ENCODE measurements around the gene ASB9. TPM values are rescaled to one million over a fixed set of nuclear protein-coding genes. Genes with fewer than 3 reads are reported as not detected.

The ASB9 gene
- total RNA-seq, 1 experiment from 2014 or later: 6.5 TPM

- TF ChIP-seq POLR2AphosphoS5 (IDR thresholded peaks at IDR 0.05; ENCODE audit: low read depth, low read length): no peak
- no peak for TF ChIP-seq SIN3A (IDR thresholded peaks at IDR 0.05; ENCODE audit: borderline replicate concordance, insufficient read depth, low read depth, low read length)
- TF ChIP-seq REST (IDR thresholded peaks at IDR 0.05; ENCODE audit: insufficient read depth in 1 of 2, low read depth in 2 of 2, low read length in 1 of 2): no peak
- ATAC-seq: no peak
- BruUV-seq (replicated peaks): no TSS peak
- intact Hi-C loops (cut with micrococcal nuclease; ENCODE audit: unreplicated experiment): no loop called here
- no peak overlapping the region for H3K27ac ChIP-seq (ENCODE audit: low read length)
- in situ Hi-C loops (cut with HindIII; ENCODE audit: low pct_unique_long_range_greater_than_20kb, low sequenced_read_pairs): no loop called here
- DNase-seq (ENCODE audit: low read depth, low spot score): no peak
- no peak overlapping the region for H3K4me3 ChIP-seq (ENCODE audit: low read depth in 2 of 2, low read length in 2 of 2)
- POLR2A ChIA-PET: no interaction called here
- CTCF ChIA-PET: no interaction called here
- H3K27me3 ChIP-seq (ENCODE audit: control insufficient read depth, insufficient read depth, low read length): no peaks in the 10 kb centered on the region
- H3K9me3 ChIP-seq (ENCODE audit: control insufficient read depth, insufficient read depth, low read depth, low read length): no peaks in the 10 kb centered on the region
- H3K4me1 ChIP-seq (ENCODE audit: control insufficient read depth, insufficient read depth, low read length): no peaks in the 10 kb centered on the region
- no peaks in the 10 kb centered on the region for H3K36me3 ChIP-seq (ENCODE audit: control insufficient read depth, insufficient read depth, low read length)
These were observed 53.6 kb downstream of the ASB9 start for GRCh38 chrX:15216280-15216679.

- Histone ChIP-seq H3K36me3 (ENCODE audit: control insufficient read depth, insufficient read depth, low read length) (no peaks in the 10 kb centered on the region), H3K9me3 (ENCODE audit: control insufficient read depth, insufficient read depth, low read depth, low read length) (no peaks in the 10 kb centered on the region), H3K4me1 (ENCODE audit: control insufficient read depth, insufficient read depth, low read length) (no peaks in the 10 kb centered on the region), H3K4me3 (ENCODE audit: low read depth in 2 of 2, low read length in 2 of 2) (no peak overlapping the region), H3K27me3 (ENCODE audit: control insufficient read depth, insufficient read depth, low read length) (no peaks in the 10 kb centered on the region), H3K27ac (ENCODE audit: low read length) (no peak overlapping the region)
- TF ChIP-seq POLR2AphosphoS5 (IDR thresholded peaks at IDR 0.05; ENCODE audit: low read depth, low read length): no peak
- TF ChIP-seq REST (IDR thresholded peaks at IDR 0.05; ENCODE audit: insufficient read depth in 1 of 2, low read depth in 2 of 2, low read length in 1 of 2): no peak
- TF ChIP-seq SIN3A (IDR thresholded peaks at IDR 0.05; ENCODE audit: borderline replicate concordance, insufficient read depth, low read depth, low read length): no peak
- TF ChIP-seq CTCF (IDR thresholded peaks at IDR 0.05): no peak
- no peak for TF ChIP-seq TCF7L2 (IDR thresholded peaks at IDR 0.05; ENCODE audit: low read depth, low read length)
- CTCF ChIA-PET: no interaction called here
- BruUV-seq (replicated peaks): no TSS peak
- intact Hi-C loops (cut with micrococcal nuclease; ENCODE audit: unreplicated experiment) (no loop called here), in situ Hi-C loops (cut with HindIII; ENCODE audit: low pct_unique_long_range_greater_than_20kb, low sequenced_read_pairs) (no loop called here)
- no peak for DNase-seq (ENCODE audit: low read depth, low spot score)
- POLR2A ChIA-PET: no interaction called here
- ATAC-seq: no peak
These were observed 54.5 kb downstream of the ASB9 start for GRCh38 chrX:15215366-15215765.
